HAP-1 (cell line): ENCODE measurements around the gene POLQ.
A peak's percentile ranks its signal among the peaks of the same experiment; 100 is the strongest.
"Not testable (repeated sequence)": the region's sequence is repeated elsewhere in the genome, so short reads cannot be mapped to it uniquely, and the experiment has no call there.

Experiments used
- DNase-seq, 2 experiments: peaks; one replicate each; pipeline ENCODE4 v3.0.0-alpha.2; 2016 to 2020; ENCODE audit warnings: low spot score in 2 of 2
- H3K27me3 ChIP-seq: fragments of 250-450 bp; sonication (Bioruptor Pico); 2 replicates; pipeline ENCODE4 v1.5.1; 2020; ENCODE audit warnings: low read depth, mild to moderate bottlenecking, moderate library complexity
- H3K36me3 ChIP-seq: fragments of 250-450 bp; sonication (Bioruptor Pico); replicated peaks from 2 replicates; pipeline ENCODE4 v1.5.1; 2020; ENCODE audit warnings: mild to moderate bottlenecking
- H3K4me1 ChIP-seq: fragments of 250-450 bp; sonication (Bioruptor Pico); 2 replicates; pipeline ENCODE4 v1.5.1; 2020; ENCODE audit warnings: mild to moderate bottlenecking
- H3K4me3 ChIP-seq: fragments of 250-450 bp; sonication (Bioruptor Pico); 2 replicates; pipeline ENCODE4 v1.5.1; 2020; ENCODE audit warnings: mild to moderate bottlenecking, moderate library complexity
- H3K9me3 ChIP-seq: fragments of 250-450 bp; sonication (Bioruptor Pico); 2 replicates; pipeline ENCODE4 v1.5.1; 2020; ENCODE audit warnings: mild to moderate bottlenecking, moderate library complexity
- in situ Hi-C: fragments of 300-500 bp; cut with MboI; formaldehyde crosslinking; loops from 3 replicates; pipeline ENCODE4 v1.14.3; 2020; ENCODE audit warnings: low sequenced_read_pairs, inconsistent platforms, mixed read lengths

The POLQ gene

DNA sequence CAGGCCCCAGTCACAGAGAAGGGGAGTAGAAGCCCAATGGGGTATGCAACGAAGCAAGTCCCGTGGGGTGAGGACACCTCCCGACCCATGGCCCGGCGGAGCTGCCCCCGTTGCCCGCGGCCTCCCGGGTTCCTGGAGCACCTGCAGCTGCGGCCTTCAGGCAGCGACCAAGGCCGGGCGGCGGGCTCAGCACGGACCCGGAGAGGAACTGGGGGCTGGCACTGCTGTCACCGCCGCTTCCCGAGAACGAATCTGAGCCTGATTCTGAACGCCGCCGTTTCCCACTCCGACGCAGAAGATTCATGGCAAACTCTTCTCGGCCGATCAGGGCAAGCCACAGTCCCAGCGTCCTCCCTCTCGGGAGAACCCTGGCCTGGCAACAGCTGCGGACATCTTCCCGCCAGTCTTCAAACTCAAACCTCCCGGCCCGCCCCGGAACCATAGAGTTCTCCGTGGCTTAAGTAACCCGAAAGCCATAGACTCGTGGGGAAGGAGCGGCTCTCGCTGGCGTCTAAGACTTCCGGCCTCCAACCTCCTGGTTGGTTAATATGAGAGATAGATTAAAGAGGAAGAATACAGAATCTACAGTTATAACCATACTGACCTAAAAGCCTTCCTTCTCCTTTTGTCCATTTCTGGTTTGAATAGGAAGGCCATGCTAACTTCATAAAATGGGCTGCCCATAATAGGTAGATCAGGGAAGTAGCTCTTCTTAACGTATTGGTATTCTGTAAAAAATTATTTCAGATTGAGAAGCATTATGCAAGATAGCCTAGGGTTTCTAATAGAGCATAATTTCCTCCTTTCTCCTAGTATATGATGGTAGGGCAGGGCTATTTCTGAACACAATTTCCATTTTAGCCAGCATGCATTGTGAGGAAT, at the start of gene POLQ:
TSS of gene POLQ (minus strand) at position 415 of the 882 bp plus-strand sequence. CDS start at position 304, 111 bp downstream.
- H3K4me3 ChIP-seq = peak within 1 kb of the TSS; percentile 78
- in situ Hi-C loops = no loop called here
- peaks cover 6% of the 10 kb centered on the region for H3K4me1 ChIP-seq
- H3K9me3 ChIP-seq = no peaks in the 10 kb centered on the region
- no peaks in the 10 kb centered on the region for H3K27me3 ChIP-seq
- peak; percentile 86 to 93 for DNase-seq
- H3K36me3 ChIP-seq = peaks cover 28% of the 10 kb centered on the region

DNA sequence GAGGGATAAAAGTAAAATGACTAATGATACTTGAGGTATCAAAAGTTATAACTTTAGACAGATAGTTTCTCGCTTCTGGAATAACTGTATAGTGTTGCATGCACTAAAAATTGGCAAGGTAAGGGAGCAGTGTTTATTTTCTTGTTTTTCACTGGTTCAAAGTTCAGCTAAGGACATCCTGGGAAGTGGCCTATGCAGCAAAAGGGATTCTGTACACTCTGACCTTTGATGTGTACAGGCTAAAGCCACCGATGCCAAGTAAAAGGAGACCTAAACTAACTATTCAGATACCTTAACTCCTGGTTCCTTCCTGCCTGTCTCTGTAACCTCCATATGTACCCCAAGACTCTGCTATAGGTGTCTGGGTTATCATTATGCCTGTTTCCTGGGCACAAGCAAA, 49.1 kb upstream of the POLQ start:
- H3K4me3 ChIP-seq = no peak overlapping the region
- H3K9me3 ChIP-seq = no peaks in the 10 kb centered on the region
- H3K27me3 ChIP-seq = no peaks in the 10 kb centered on the region
- no peak for DNase-seq
- in situ Hi-C loops = no loop called here
- peaks cover 13% of the 10 kb centered on the region for H3K4me1 ChIP-seq
- no peaks in the 10 kb centered on the region for H3K36me3 ChIP-seq

DNA sequence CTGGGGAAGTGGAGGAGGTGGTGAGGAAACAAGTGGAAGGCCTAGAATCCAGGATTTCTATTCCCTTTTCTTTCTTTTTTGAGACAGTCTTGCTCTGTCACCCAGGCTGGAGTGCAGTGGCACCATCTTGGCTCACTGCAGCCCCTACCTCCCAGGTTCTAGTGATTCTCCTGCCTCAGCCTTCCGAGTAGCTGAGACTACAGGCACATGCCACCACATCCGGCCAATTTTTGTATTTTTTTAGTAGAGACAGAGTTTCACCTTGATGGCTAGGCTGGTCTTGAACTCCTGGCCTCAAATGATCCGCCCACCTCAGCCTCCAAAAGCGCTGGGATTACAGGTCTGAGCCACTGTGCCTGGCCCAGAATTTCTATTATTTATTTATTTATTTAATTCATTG, 48.0 kb upstream of the POLQ start:
- H3K36me3 ChIP-seq, H3K9me3 ChIP-seq, DNase-seq, H3K4me3 ChIP-seq, in situ Hi-C loops, H3K27me3 ChIP-seq: not testable (repeated sequence)
- H3K4me1 ChIP-seq = peaks cover 13% of the 10 kb centered on the region

DNA sequence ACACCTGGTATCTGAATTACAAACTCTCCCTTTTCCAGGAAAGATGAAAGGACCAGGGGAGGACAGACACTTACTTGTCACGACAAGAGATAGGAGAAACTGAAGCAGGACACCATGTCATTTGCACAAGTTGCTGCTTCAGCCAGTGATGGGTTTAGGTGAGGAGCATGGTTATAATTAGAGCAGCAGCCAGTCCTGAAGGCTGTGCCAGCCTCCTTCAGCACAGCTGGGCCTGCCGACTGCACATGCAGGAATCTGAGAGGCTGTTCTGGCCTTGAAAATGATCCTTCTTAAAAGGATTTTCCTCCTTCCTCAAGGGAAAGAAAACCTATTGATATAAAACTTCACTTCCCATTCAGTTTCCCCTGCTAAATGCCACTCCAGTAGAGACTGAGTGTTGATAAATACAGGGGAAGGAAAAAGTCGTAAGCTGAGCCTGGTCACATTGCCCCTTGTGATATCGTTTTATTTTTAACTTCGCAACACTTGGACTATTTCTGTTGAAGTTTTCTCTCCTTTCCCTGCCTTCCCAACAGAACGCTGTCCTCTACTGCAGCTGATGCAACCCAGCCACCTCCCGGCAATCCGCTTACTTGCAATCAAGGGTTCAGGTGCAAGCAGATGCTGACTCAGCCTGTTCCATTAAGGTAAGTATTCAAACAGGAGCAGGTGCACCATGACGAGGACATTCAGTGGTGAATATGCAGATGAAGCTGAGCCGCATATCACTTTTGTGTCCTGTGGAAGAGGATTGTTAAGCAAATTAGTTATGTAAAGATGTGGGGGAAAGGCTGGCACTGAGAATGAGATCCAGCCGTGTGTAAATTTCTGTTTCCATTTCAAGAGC, 47.3 kb upstream of the POLQ start, which contains the start of gene FBXO40:
TSS of gene FBXO40 (plus strand) at position 524 of the 847 bp plus-strand sequence. CDS start 27,197 bp downstream, outside the sequence.
- Histone ChIP-seq H3K4me3 (no peak within 1 kb of the TSS), H3K9me3 (no peaks in the 10 kb centered on the region), H3K27me3 (no peaks in the 10 kb centered on the region), H3K4me1 (peaks cover 13% of the 10 kb centered on the region), H3K36me3 (no peaks in the 10 kb centered on the region)
- peak; percentile 64 to 66 for DNase-seq
- in situ Hi-C loops = no loop called here

DNA sequence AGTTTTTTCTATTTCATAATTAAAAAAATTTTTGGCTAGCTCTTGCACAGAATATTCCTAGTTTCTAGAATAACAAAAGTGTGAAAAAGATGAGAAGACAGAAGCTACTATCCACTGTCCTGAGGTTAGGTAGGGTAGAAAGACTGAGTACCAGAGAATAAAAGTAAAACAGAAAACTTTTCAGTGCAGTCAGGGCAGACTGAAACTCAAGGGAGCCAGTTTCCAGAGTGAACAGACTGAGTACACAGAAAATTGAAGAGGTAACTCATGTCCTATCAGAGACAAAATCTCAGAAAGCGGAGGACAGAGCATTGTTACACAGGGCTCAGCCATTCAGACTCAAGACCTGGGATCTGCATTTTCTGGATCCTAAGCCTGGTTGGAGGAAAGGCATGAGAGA, 38.6 kb upstream of the POLQ start:
- no peak for DNase-seq
- no peaks in the 10 kb centered on the region for H3K4me1 ChIP-seq
- no peak overlapping the region for H3K4me3 ChIP-seq
- H3K36me3 ChIP-seq = no peaks in the 10 kb centered on the region
- no peaks in the 10 kb centered on the region for H3K27me3 ChIP-seq
- no peaks in the 10 kb centered on the region for H3K9me3 ChIP-seq
- in situ Hi-C loops = no loop called here

DNA sequence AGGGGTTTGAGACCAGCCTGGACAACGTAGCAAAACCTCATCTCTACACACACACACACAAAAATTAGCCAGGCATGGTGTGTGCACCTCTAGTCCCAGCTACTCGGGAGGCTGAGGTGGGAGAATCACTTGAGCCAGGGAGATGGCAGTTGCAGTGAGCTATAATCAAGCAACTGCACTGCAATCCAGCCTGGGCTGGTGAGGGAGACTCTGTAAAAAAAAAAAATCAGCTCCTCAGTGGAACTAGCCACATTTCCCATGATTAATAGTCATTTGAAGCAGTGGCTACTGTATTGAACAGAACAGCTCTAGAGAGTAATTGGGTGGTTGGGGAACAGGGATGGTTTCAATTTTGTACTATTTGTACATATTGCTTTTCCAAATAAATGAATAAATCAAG, 35.9 kb upstream of the POLQ start:
- no peaks in the 10 kb centered on the region for H3K9me3 ChIP-seq
- no peak overlapping the region for H3K4me3 ChIP-seq
- no peaks in the 10 kb centered on the region for H3K4me1 ChIP-seq
- H3K27me3 ChIP-seq = no peaks in the 10 kb centered on the region
- H3K36me3 ChIP-seq = no peaks in the 10 kb centered on the region
- in situ Hi-C loops = no loop called here
- DNase-seq = no peak

DNA sequence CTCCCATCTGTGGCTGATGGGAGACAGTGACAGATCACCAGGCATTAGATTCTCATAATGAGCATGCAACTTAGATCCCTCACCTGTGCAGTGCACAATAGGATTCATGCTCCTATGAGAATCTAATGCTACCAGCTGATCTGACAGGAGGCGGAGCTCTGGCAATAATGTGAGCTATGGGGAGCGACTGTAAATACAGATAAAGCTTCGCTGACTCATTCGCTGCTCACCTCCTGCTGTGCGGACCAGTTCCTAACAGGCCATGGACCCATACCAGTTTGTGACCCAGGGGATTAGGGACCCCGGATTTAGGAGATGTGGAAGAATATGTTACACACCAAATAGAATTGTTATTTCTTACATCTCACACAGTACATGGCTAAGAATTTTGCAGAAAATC, 28.7 kb upstream of the POLQ start:
- in situ Hi-C loops = loop anchor here (25.0 kb wide), 1 partner anchor 688 kb away; no protein-coding TSS in a partner anchor

DNA sequence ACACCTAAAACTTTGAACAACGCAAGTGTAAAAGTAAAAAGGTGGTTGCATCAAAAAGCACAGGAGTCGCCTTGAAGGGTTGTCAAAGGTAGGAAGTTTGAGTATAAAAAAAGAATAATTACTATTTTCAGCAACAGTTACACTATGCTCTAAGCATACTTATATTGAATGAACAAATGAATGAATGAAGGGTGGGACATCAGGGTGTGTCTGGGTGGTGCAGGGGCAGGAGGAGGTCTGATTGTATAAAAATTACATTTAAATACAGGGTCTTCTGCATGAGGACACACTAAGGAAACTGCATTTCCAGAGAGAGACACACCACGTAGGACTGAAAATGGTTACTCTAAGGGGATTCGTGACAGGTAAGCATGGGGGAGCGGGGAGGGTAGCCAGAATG, 21.9 kb upstream of the POLQ start, which contains the start of gene ARGFX:
TSS of gene ARGFX (plus strand) at position 301 of the 400 bp plus-strand sequence. CDS start 2,765 bp downstream, outside the sequence.
- H3K4me3 ChIP-seq = no peak within 1 kb of the TSS
- DNase-seq = no peak
- H3K9me3 ChIP-seq = no peaks in the 10 kb centered on the region
- H3K27me3 ChIP-seq = no peaks in the 10 kb centered on the region
- no peaks in the 10 kb centered on the region for H3K36me3 ChIP-seq
- no peaks in the 10 kb centered on the region for H3K4me1 ChIP-seq
- in situ Hi-C loops = loop anchor here (25.0 kb wide), 1 partner anchor 695 kb away; no protein-coding TSS in a partner anchor

More for the DNA sequence above, 28.7 kb upstream of the POLQ start:
- no peak for DNase-seq
- Histone ChIP-seq H3K4me1 (no peaks in the 10 kb centered on the region), H3K36me3 (no peaks in the 10 kb centered on the region), H3K27me3 (no peaks in the 10 kb centered on the region), H3K4me3 (no peak overlapping the region), H3K9me3 (no peaks in the 10 kb centered on the region)

DNA sequence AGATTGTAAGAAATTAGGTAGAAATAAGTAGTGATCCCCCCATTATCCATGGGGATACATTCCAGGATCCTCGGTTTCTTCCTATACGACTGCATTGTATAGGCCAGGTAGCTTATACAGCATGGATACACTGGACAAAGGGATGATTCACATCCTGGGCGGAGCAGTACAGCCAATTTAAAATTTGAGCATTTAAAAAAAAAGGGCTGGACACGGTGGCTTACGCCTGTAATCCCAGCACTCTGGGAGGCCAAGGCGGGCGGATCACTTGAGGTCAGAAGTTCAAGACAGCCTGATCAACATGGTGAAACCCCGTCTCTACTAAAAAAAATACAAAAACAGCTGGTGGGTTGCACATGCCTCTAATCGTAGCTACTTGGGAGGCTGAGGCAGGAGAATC, 21.0 kb upstream of the POLQ start:
- no peaks in the 10 kb centered on the region for H3K36me3 ChIP-seq
- H3K9me3 ChIP-seq = no peaks in the 10 kb centered on the region
- DNase-seq = no peak
- no peaks in the 10 kb centered on the region for H3K4me1 ChIP-seq
- in situ Hi-C loops = loop anchor here (25.0 kb wide), 1 partner anchor 696 kb away; no protein-coding TSS in a partner anchor
- no peak overlapping the region for H3K4me3 ChIP-seq
- H3K27me3 ChIP-seq = no peaks in the 10 kb centered on the region

DNA sequence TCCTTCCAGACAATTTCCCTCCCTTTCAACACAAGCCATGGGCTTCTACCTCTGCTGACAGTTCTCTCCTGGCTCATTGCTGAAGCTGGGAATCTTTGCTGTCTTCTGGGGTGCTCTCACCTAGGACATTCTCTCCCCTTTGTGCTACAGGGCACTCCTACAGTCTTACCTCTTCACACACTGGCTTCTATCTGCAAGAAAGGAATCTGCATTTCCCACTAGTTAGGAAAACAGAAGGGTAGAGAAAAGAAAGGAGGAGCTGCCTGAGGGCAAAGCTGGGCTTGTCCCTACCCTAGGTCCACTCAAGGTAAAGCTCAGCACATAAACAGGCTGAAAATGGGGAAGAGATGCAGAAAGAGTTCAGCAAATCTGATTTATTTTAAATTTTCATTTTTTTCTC, 16.4 kb upstream of the POLQ start:
- H3K4me1 ChIP-seq = no peaks in the 10 kb centered on the region
- no peaks in the 10 kb centered on the region for H3K27me3 ChIP-seq
- no peak overlapping the region for H3K4me3 ChIP-seq
- no peaks in the 10 kb centered on the region for H3K36me3 ChIP-seq
- H3K9me3 ChIP-seq = no peaks in the 10 kb centered on the region
- no peak for DNase-seq
- in situ Hi-C loops = loop anchor here (25.0 kb wide), 1 partner anchor 700 kb away; no protein-coding TSS in a partner anchor

DNA sequence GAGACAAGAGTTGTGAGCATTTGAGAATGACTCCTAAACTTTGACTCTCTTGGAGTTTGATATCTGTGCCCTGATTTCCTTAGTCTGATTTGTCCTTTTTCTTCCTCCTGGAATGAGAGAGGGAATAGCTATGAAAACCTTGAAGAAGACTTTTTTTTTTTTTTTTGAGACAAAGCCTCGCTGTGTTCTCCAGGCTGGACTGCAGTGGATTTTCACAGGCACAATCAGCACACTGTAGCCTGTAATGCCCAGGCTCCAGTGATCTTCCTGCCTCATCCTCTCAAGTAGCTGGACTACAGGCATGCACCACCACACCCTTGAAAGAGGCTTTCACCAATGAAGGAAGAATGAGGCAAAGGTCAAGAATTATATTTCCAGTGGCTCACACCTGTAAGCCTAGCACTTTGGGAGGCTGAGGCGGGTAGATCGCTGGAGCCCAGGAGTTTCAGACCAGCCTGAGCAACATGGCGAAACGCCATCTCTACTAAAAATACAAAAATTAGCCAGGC, 11.7 kb upstream of the POLQ start:
- H3K4me1 ChIP-seq = no peaks in the 10 kb centered on the region
- no peaks in the 10 kb centered on the region for H3K36me3 ChIP-seq
- no peaks in the 10 kb centered on the region; the same call in 1 of the 2 replicates for H3K9me3 ChIP-seq
- no peak for DNase-seq
- no peaks in the 10 kb centered on the region for H3K27me3 ChIP-seq
- H3K4me3 ChIP-seq = no peak overlapping the region
- in situ Hi-C loops = loop anchor here (25.0 kb wide), 1 partner anchor 705 kb away; no protein-coding TSS in a partner anchor

DNA sequence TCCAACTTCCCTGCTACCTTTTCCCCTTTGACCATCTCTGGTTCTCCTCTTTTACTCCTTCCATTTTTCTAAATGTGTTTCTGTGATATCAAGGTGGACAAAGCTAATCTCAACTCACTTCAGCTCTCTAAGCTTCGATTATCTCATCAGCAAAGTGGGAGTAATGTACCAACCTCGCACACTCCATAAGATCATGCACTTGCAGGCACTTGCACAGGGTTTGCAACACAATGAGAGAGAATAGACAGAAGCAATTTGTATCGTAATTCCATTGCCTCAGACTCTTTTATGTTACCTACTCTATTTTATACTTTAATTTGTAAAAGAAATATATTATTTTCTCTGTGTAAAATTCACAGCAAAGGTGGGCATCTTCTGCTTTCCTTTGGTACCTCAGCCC, 7.0 kb upstream of the POLQ start:
- Histone ChIP-seq H3K4me1 (no peaks in the 10 kb centered on the region; the same call in 1 of the 2 replicates), H3K27me3 (no peaks in the 10 kb centered on the region), H3K36me3 (no peaks in the 10 kb centered on the region), H3K9me3 (no peaks in the 10 kb centered on the region; the same call in 1 of the 2 replicates), H3K4me3 (no peak overlapping the region)
- no peak for DNase-seq
- in situ Hi-C loops = loop anchor here (25.0 kb wide), 1 partner anchor 710 kb away; no protein-coding TSS in a partner anchor

DNA sequence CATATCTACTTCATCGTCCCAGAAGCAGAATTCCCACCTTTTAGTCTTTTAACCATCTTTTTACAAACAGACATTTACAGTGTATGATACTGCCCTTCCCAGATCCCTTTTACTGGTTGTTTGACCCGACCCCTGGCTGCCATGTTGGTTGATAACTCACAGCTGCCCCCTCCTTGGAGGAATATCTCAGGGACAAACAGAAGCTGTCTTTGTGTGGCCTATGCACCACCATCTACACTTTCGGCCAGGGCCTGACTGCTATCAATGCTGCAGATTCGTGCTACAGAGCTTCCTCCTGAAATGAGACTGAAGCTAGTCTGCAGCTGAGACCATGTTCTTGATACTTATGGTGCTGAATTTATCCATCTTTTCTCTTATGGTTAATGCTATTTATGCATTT, 6.6 kb upstream of the POLQ start:
- no peak overlapping the region for H3K4me3 ChIP-seq
- in situ Hi-C loops = loop anchor here (25.0 kb wide), 1 partner anchor 710 kb away; no protein-coding TSS in a partner anchor
- H3K36me3 ChIP-seq = no peaks in the 10 kb centered on the region
- no peaks in the 10 kb centered on the region; the same call in 1 of the 2 replicates for H3K9me3 ChIP-seq
- DNase-seq = no peak
- no peaks in the 10 kb centered on the region for H3K27me3 ChIP-seq
- no peaks in the 10 kb centered on the region; the same call in 1 of the 2 replicates for H3K4me1 ChIP-seq
